T-helper 17 cell (primary cell): ENCODE measurements around the gene ZDHHC11. TPM values are rescaled to one million over a fixed set of nuclear protein-coding genes. Genes with fewer than 3 reads are reported as not detected.
"Not testable (repeated sequence)": the region's sequence is repeated elsewhere in the genome, so short reads cannot be mapped to it uniquely, and the experiment has no call there.

Source experiments
- ATAC-seq: fragments of 150-1000 bp; cut with Tn5 transposase; 2 replicates; pipeline ENCODE4 v1.10.0; 2021; ENCODE audit warnings: mild to moderate bottlenecking, moderate library complexity
- DNase-seq, 3 donors: peaks; one replicate each; pipeline versions ENCODE4 v3.0.0 to v3.0.0-alpha.2; 2020 to 2021
- H3K9me3 ChIP-seq: one replicate; pipeline ENCODE4 v1.7.0; 2013; ENCODE audit warnings: low read length, mild to moderate bottlenecking; ENCODE audit not compliant: control insufficient read depth, poor library complexity, severe bottlenecking
- H3K27ac Mint-ChIP-seq: one replicate; pipeline ENCODE4 v1.8.0; 2022; ENCODE audit warnings: mild to moderate bottlenecking, moderate library complexity, mixed read lengths
- H3K27me3 Mint-ChIP-seq: one replicate; pipeline ENCODE4 v1.8.0; 2022; ENCODE audit warnings: mixed read lengths
- H3K36me3 Mint-ChIP-seq: one replicate; pipeline ENCODE4 v1.8.0; 2022; ENCODE audit warnings: low read depth, mixed read lengths
- H3K4me1 Mint-ChIP-seq: one replicate; pipeline ENCODE4 v1.8.0; 2022; ENCODE audit warnings: mild to moderate bottlenecking, mixed read lengths
- H3K4me3 Mint-ChIP-seq: one replicate; pipeline ENCODE4 v1.8.0; 2022; ENCODE audit warnings: mild to moderate bottlenecking, moderate library complexity, mixed read lengths
- total RNA-seq, 4 donors: library from RNA in 2 of 4; stranded (reverse) in 2 of 4; gene quantifications; one replicate each; pipeline ENCODE4 v1.2.3 and lab custom pipeline; 2022 to 2026

The ZDHHC11 gene
- total RNA-seq, 2 donors from 2014 or later, result 27.7 to 37.1 TPM

DNA sequence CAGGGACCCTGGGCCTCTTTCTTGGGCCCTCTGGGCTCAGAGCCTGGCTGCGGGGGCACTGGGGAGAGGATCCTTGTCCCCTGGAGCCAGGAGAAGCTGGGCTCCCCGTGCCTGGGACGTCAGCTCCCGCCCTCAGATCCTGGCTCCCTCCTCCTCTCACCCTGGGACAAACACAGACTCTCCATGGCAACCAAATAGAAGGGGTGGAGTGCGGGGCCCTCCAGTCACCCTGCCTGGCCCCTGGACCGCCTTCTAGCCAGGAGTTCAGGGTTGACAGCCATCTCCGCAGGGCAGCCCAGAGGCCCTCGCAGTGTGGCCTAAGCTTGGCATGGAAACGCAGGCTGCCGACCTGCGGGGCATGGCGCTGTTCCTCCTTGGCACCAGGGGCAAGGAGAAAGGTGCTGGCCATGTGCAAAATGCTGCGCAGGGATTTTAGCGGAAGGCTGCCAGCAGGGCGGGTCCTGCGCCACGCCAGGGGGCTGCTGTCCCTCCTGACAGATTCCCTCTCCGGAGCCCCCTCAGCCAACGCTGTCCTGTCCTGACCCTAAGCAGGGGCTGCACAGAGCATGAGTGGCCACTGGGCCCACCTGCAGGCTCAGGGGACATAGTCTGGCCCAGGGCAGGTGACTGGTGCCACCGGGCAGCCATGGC lies 1.0 kb downstream of the ZDHHC11 start:
- H3K4me3 Mint-ChIP-seq, result no peak overlapping the region
- no peaks in the 10 kb centered on the region for H3K36me3 Mint-ChIP-seq
- H3K27ac Mint-ChIP-seq, result no peak overlapping the region
- peaks cover 10% of the 10 kb centered on the region for H3K4me1 Mint-ChIP-seq
- DNase-seq, result peak in 1 of 3 donors; percentile 9
- no peaks in the 10 kb centered on the region for H3K9me3 ChIP-seq
- H3K27me3 Mint-ChIP-seq, result peaks cover 10% of the 10 kb centered on the region
- ATAC-seq, result peak; percentile 56

DNA sequence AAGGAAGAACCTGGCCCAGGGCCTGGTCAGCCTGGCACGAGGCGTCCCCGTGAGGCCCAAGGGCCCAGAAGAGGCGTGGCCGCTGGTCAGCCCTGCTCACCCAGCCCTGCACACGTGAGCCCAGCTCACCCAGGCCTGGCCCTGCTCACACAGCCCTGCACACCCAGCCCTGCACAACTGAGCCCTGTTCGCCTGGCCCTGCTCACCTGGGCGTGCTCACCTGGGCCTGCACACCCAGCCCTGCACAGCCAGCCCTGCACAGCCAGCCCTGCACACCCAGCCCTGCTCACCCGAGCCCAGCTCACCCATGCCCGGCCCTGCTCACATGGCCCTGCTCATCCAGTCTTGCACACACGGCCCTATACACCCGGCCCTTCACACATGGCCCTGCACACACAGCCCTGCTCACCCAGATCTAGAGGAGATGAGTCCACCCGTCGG lies 2.1 kb downstream of the ZDHHC11 start:
- DNase-seq (peak in 1 of 3 donors; percentile 7), ATAC-seq (no peak)
- no peaks in the 10 kb centered on the region for H3K9me3 ChIP-seq
- H3K4me3 Mint-ChIP-seq, result no peak overlapping the region
- peaks cover 10% of the 10 kb centered on the region for H3K27me3 Mint-ChIP-seq
- H3K4me1 Mint-ChIP-seq, result peaks cover 10% of the 10 kb centered on the region
- H3K36me3 Mint-ChIP-seq, result no peaks in the 10 kb centered on the region
- H3K27ac Mint-ChIP-seq, result no peak overlapping the region

DNA sequence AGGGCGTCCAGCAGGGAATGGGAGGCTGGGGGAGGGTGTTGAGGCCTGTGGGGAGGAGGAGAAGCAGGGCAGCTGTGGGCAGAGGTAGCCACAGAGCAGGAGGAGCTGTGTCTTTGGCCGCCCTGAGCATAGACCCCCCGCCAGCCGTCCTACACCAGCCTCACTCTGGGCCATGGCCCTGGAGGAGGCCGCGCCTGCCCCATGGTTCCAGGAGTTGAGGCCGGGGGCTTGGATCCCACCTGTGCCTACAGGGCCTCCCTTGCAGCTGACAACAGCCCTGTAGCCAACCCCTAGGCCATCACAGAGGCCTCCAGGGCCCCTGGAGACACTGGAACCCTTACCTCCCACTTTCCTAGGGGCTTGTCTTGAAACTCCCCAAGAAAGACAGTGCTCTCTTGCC lies 3.0 kb downstream of the ZDHHC11 start:
- DNase-seq, result peak in 1 of 3 donors; percentile 4
- not testable (repeated sequence) for H3K9me3 ChIP-seq, ATAC-seq, H3K4me3 Mint-ChIP-seq, H3K4me1 Mint-ChIP-seq, H3K27me3 Mint-ChIP-seq, H3K27ac Mint-ChIP-seq, H3K36me3 Mint-ChIP-seq

DNA sequence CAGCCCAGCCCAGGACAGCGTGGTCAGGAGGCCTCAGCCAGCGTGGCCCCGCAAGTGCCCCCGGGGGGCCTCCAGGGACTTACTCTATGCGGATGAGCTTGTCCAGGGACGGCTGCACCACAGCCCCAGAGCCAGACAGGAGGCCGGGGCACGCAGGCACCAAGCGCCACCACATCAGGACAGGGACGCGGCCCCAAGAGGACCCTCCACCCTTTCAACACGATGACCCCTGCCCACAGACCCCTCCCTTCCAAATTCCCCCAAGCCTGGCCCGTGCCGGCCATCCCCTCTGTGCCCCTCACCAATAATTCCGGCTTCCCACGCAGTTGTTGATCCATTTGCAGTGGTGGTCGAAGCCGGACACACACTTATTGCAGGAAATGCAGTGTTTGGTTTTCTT lies 3.6 kb downstream of the ZDHHC11 start:
- not testable (repeated sequence) for H3K36me3 Mint-ChIP-seq, H3K4me3 Mint-ChIP-seq, H3K27me3 Mint-ChIP-seq, DNase-seq, H3K9me3 ChIP-seq, ATAC-seq, H3K4me1 Mint-ChIP-seq
- H3K27ac Mint-ChIP-seq, result peak overlapping the region; percentile 61

DNA sequence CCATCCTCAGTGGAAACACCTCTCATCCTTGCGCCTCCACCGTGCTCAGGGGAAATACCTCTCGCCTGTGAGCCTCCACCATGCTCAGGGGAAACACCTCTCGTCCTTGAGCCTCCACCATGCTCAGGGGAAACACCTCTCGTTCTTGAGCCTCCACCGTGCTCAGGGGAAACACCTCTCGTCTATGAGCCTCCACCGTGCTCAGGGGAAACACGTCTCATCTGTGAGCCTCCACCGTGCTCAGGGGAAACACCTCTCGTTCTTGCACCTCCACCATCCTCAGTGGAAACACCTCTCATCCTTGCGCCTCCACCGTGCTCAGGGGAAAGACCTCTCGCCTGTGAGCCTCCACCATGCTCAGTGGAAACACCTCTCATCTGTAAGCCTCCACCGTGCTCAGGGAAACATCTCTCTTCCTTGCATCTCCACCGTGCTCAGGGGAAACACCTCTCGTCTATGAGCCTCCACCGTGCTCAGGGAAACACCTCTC lies 4.1 kb downstream of the ZDHHC11 start:
- H3K27ac Mint-ChIP-seq, result peak overlapping the region; percentile 61
- not testable (repeated sequence) for H3K27me3 Mint-ChIP-seq, H3K9me3 ChIP-seq, H3K36me3 Mint-ChIP-seq, H3K4me3 Mint-ChIP-seq, H3K4me1 Mint-ChIP-seq
- peak in 2 of 3 donors; percentile 14 to 27 for DNase-seq
- peak; percentile 53 for ATAC-seq

DNA sequence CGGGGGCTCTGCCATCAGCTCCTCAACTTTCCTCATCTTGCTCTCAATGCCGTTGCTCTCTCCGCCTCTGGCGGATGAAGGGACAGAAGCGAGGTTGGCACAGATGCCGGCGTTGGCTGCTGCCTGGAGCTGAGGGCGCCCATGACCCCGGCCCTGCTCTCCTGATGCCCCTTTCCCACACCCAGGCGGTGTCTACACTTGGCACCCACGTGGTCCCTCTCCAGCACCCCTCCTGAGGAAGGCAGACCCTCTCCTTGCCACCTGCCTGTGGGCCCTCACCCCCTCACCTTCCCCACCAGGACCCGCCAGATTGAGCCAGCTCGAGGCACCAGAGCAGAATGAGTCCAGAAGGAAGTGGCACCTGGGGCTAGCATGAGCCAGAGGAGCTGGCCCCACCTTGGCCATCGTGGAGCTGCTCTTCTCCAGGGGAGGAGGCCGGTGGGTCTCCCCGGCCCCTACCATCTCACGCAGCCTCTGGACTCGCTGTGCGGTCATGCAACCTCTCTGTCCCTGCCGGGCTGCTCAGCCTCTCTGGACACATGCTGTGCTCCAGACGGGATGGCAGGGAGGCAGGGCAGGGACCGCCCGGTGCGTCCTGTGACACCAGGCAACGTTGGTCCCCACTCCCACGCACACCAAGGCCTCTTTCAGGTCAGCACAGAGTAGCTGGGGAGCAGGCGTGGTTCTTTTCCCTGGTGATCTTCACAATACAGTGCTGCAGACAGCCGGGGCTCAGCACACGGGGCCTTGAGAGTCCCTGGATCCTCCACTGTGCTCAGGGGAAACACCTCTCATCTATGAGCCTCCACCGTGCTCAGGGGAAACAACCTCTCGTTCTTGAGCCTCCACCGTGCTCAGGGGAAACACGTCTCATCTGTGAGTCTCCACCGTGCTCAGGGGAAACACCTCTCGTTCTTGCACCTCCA lies 4.8 kb downstream of the ZDHHC11 start:
- not testable (repeated sequence) for H3K9me3 ChIP-seq, H3K4me1 Mint-ChIP-seq, H3K4me3 Mint-ChIP-seq, H3K36me3 Mint-ChIP-seq, H3K27me3 Mint-ChIP-seq
- H3K27ac Mint-ChIP-seq, result peak overlapping the region; percentile 61
- ATAC-seq (peak; percentile 24), DNase-seq (peak in 2 of 3 donors; percentile 1 to 4)

DNA sequence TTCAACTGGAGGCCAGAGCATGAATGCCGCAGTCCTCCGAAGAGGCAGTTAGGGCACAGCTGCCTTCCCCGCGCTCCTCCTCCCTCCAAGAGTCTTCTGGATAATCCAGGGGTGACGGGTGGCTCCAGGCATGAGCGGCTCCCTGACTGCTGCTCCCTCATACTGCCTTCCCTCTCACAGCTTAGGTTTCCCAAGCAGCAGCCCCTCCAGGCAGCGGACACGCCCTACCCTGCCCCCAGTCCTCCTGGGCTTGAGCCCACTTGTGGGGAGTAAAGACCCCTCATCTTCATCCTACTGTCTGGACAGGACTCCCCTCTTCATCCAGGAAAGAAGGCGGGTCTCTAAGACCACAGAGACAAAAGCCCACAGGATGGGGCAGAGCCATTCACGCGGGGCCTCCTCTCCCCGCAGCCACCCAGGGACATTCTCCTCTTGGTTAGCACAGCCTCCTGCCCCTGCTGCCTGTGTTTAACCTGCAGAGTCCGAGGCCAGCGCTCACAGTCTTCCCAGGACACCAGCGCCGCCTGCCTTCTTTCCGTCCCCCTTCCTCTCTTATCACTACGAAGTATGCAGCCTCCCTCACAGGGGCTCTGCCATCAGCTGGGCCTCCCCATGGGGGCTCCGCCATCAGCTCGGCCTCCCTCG lies 5.6 kb downstream of the ZDHHC11 start:
- not testable (repeated sequence) for H3K27ac Mint-ChIP-seq, H3K27me3 Mint-ChIP-seq
- peak in 2 of 3 donors; percentile 6 to 7 for DNase-seq

DNA sequence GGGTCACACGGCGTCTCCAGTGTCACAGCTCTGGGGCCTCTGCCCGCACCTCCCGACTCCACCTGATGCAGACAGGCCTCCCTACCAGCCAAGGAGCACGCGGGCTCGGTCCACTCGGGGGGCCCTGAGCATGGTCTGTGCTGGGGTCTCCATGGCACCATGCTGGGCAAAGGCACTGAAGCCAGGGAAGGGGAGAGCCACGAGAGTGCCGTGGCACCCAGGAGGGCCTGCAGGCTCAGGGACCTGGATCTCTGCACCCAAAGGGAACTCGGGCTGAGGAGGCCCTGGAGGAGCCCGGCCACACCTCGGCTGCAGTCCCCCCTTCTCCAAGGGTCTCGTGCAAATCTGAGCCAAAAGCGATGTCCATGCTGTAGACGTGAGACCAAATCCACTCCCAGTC lies 6.4 kb downstream of the ZDHHC11 start:
- DNase-seq, result peak in 2 of 3 donors; percentile 7
- H3K27ac Mint-ChIP-seq, H3K4me3 Mint-ChIP-seq, H3K4me1 Mint-ChIP-seq, H3K36me3 Mint-ChIP-seq, ATAC-seq, H3K27me3 Mint-ChIP-seq, H3K9me3 ChIP-seq: not testable (repeated sequence)

More for the DNA sequence above, 5.6 kb downstream of the ZDHHC11 start:
- not testable (repeated sequence) for ATAC-seq, H3K9me3 ChIP-seq, H3K36me3 Mint-ChIP-seq, H3K4me1 Mint-ChIP-seq, H3K4me3 Mint-ChIP-seq

DNA sequence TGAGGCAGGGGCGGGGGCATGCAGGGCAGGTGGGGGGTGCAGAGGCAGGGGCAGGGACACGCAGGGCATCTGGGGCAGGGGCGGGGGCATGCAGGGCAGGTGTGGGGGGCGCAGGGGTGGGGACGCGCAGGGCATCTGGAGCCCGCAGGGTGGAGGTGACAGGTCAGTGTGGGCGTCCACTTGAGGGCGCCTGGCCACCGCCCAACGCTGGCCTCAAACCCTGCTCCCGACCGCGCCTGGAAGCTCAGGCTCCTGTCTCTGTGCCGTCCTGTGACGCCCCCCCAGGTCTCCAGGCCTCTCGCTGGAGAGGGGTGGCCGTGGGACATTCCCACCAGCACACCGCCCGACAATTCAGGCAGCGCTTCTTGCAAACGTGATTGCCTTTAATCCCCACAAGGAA lies 6.9 kb downstream of the ZDHHC11 start:
- H3K4me1 Mint-ChIP-seq, ATAC-seq, H3K36me3 Mint-ChIP-seq, H3K27me3 Mint-ChIP-seq, H3K27ac Mint-ChIP-seq, H3K4me3 Mint-ChIP-seq, H3K9me3 ChIP-seq: not testable (repeated sequence)
- peak in 2 of 3 donors; percentile 7 to 10 for DNase-seq

DNA sequence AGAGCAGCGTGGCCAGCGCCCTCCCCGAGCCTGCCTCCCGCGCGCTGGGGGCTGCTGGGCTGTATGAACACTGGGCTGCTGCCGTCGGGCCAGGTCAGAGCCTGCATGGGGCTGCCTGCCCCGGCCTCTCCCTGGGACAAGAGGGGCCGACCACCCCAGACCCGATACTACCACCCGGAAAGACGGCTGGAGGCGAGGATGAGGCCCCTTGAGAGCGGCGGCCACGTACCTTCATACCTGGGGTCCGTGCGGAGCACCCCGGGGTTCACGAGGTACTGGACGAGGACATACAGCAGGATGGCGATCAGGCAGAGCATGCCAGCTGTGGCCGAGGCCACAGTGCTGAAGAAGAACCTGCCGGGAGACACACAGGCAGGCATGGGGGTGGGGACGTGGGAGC lies 7.4 kb downstream of the ZDHHC11 start:
- H3K4me1 Mint-ChIP-seq, H3K27ac Mint-ChIP-seq, H3K27me3 Mint-ChIP-seq, H3K4me3 Mint-ChIP-seq, ATAC-seq, H3K36me3 Mint-ChIP-seq, H3K9me3 ChIP-seq: not testable (repeated sequence)
- DNase-seq, result peak in 2 of 3 donors; percentile 1 to 3

DNA sequence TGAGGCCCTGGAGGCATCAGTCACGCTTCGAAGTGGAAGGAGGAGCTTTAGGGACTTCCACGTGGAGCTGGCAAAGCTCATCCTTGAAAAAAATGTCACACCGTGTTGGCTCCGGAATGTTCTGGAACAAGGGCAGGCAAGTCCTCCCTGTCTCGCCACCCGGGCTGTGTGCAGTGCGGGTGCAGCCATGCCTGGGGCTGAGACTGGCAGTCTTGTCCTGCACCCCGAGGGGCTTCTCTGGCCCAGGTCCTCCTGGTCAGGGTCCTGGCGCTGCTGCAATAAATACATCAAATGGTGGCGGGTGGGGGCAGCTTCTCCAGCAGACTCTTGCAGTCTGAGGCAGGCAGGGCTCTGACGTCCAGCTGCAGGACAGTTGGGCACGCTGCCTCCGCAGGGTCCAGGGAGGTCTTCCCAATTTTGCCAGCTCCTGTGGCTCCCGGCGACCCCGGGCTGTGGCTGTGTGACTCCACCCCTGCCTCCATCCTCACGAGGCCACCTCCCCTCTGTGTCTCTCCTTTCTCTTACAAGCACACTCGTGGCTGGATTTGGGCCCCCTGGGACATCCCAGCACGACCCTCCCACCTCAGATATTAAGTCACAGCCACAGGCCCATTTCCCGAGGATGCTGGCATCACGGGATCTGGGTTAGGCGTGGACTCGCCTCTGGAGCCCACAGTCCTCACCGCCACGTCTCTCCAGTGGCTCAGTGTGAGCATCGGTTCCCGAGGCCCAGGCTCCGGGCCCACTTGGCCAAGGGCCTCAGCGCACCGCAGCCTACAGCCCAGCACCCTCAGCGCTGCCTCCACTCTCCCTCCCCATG lies 8.2 kb downstream of the ZDHHC11 start:
- H3K4me1 Mint-ChIP-seq, H3K9me3 ChIP-seq, H3K4me3 Mint-ChIP-seq, H3K27ac Mint-ChIP-seq, ATAC-seq, H3K27me3 Mint-ChIP-seq, H3K36me3 Mint-ChIP-seq: not testable (repeated sequence)
- DNase-seq, result peak in 2 of 3 donors; percentile 4 to 5

DNA sequence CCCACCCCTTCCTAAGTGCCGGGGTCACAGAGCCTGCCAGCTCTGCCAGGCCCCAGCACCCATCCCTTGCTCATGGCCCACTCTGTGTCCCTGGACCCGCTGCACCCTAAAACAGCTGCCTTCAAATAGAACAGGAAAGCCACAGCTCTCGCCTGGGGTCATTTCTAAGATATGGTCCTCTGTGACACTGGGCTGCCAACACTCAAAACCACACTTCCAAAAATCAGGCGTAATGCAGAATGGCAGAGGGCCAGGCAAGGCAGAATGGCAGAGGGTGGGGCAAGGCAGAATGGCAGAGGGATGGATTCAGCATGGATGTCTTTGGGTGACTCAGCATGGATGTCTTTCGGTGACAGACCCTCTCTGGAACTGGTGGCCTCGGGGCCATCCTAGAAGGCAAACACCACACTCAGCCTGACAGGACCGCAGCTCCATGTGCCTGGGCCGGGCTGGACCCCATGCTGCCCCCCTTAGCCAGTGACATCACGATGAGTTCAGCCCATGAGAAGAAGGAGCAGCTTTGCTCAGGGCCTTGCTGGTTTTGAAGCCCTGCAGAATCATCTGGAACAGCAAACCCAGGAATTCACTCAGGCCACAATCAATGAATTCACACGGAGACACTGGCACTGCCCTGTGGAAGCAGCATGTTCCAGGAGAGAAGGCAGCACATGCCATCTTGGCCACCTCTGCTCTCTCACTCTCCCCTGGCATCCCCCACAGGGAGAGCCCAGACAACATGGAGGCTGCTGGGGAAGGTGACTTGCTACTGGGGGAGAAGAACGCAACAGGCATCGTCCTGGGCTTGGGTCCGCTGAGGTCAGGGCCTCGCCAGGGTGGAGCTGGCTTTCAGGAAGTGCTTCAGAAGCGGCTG lies 9.0 kb downstream of the ZDHHC11 start:
- not testable (repeated sequence) for H3K27ac Mint-ChIP-seq, H3K36me3 Mint-ChIP-seq, H3K4me1 Mint-ChIP-seq, ATAC-seq, H3K9me3 ChIP-seq, H3K4me3 Mint-ChIP-seq, H3K27me3 Mint-ChIP-seq
- peak in 2 of 3 donors; percentile 7 to 10 for DNase-seq
